Measurements from ENCODE around the gene PTOV1. TPM values are rescaled to one million over a fixed set of nuclear protein-coding genes. Genes with fewer than 3 reads are reported as not detected.

PTOV1 gene
- total and polyA plus RNA-seq, 10 of the 15 experiments (the other 5 are each of a cell fraction or from before 2014, with no cell fraction given): 3.2 to 83.5 (median 22.3) TPM

DNA sequence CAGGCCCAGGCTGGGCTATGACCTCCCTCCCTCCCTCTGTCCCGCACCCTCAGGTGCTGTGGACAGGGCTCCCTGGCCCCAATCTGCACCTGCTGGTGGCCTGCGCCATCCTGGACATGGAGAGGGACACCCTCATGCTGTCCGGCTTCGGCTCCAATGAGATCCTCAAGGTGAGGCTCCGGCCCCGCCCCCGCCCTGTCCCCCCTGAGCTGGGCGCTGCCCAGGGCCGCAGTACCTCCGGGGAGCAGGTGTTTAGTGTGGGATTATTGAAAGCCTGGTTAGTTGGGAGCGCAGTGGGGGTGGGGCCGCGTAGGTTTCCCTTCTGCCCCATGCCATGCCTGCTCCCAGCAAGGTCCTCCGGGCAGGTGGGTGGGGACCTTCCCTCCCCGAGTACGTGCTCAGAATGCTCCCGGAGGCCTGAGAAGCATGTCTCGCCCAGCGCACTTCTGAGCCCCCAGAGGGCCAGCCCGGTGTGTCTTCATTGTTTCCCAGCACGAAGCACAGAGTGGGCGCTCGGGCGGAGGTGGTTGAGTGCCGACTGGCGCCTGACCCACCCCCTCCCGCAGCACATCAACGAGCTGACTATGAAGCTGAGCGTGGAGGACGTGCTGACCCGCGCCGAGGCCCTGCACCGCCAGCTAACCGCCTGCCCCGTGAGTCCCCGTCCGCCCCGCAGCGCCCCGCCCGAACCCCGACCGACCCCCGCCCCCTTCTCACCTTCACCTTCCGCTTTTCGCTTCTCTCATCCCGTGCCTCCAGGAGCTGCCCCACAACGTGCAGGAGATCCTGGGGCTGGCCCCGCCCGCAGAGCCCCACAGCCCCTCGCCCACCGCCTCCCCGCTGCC is 36.9 kb downstream of the PTOV1 start (continued):
- TF ChIP-seq EGR1 (IDR thresholded peaks at IDR 0.05; ENCODE audit: borderline replicate concordance in 1 of 2, low read depth in 2 of 2, low read length in 2 of 2) (peak in 1 of 2 experiments; percentile 3; a peak in 1 of 3 replicates), TARDBP (IDR thresholded peaks at IDR 0.05; ENCODE audit: borderline replicate concordance) (no peak), SMC3 (IDR thresholded peaks at IDR 0.05; ENCODE audit: borderline replicate concordance, low read length) (no peak), CBX3 (IDR thresholded peaks at IDR 0.05; ENCODE audit: borderline replicate concordance, low read depth) (no peak), NFYA (IDR thresholded peaks at IDR 0.05; ENCODE audit: borderline replicate concordance, low read depth, low read length) (no peak), IKZF2 (IDR thresholded peaks at IDR 0.05) (no peak; a peak in 1 of 4 replicates), MEF2B (IDR thresholded peaks at IDR 0.05; ENCODE audit: partially characterized antibody, poor library complexity, severe bottlenecking) (peak; percentile 69), WRNIP1 (IDR thresholded peaks at IDR 0.05; ENCODE audit: borderline replicate concordance, low read depth, low read length) (no peak), HDAC2 (IDR thresholded peaks at IDR 0.05) (no peak), BRCA1 (IDR thresholded peaks at IDR 0.05; ENCODE audit: low read depth, low read length) (no peak), ATF7 (IDR thresholded peaks at IDR 0.05; ENCODE audit: low read depth) (peak; percentile 38), ATF3 (IDR thresholded peaks at IDR 0.05; ENCODE audit: borderline replicate concordance, extremely low read depth, low read depth, low read length) (no peak)
- TF ChIP-seq, protein P1, sequence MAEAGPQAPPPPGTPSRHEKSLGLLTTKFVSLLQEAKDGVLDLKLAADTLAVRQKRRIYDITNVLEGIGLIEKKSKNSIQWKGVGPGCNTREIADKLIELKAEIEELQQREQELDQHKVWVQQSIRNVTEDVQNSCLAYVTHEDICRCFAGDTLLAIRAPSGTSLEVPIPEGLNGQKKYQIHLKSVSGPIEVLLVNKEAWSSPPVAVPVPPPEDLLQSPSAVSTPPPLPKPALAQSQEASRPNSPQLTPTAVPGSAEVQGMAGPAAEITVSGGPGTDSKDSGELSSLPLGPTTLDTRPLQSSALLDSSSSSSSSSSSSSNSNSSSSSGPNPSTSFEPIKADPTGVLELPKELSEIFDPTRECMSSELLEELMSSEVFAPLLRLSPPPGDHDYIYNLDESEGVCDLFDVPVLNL (IDR thresholded peaks at IDR 0.05; ENCODE audit: low read depth, low read length): no peak
- TF ChIP-seq, protein P2, sequence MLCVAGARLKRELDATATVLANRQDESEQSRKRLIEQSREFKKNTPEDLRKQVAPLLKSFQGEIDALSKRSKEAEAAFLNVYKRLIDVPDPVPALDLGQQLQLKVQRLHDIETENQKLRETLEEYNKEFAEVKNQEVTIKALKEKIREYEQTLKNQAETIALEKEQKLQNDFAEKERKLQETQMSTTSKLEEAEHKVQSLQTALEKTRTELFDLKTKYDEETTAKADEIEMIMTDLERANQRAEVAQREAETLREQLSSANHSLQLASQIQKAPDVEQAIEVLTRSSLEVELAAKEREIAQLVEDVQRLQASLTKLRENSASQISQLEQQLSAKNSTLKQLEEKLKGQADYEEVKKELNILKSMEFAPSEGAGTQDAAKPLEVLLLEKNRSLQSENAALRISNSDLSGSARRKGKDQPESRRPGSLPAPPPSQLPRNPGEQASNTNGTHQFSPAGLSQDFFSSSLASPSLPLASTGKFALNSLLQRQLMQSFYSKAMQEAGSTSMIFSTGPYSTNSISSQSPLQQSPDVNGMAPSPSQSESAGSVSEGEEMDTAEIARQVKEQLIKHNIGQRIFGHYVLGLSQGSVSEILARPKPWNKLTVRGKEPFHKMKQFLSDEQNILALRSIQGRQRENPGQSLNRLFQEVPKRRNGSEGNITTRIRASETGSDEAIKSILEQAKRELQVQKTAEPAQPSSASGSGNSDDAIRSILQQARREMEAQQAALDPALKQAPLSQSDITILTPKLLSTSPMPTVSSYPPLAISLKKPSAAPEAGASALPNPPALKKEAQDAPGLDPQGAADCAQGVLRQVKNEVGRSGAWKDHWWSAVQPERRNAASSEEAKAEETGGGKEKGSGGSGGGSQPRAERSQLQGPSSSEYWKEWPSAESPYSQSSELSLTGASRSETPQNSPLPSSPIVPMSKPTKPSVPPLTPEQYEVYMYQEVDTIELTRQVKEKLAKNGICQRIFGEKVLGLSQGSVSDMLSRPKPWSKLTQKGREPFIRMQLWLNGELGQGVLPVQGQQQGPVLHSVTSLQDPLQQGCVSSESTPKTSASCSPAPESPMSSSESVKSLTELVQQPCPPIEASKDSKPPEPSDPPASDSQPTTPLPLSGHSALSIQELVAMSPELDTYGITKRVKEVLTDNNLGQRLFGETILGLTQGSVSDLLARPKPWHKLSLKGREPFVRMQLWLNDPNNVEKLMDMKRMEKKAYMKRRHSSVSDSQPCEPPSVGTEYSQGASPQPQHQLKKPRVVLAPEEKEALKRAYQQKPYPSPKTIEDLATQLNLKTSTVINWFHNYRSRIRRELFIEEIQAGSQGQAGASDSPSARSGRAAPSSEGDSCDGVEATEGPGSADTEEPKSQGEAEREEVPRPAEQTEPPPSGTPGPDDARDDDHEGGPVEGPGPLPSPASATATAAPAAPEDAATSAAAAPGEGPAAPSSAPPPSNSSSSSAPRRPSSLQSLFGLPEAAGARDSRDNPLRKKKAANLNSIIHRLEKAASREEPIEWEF (IDR thresholded peaks at IDR 0.05; ENCODE audit: insufficient replicate concordance, low read depth, low read length): no peak
- TF ChIP-seq, protein P3, sequence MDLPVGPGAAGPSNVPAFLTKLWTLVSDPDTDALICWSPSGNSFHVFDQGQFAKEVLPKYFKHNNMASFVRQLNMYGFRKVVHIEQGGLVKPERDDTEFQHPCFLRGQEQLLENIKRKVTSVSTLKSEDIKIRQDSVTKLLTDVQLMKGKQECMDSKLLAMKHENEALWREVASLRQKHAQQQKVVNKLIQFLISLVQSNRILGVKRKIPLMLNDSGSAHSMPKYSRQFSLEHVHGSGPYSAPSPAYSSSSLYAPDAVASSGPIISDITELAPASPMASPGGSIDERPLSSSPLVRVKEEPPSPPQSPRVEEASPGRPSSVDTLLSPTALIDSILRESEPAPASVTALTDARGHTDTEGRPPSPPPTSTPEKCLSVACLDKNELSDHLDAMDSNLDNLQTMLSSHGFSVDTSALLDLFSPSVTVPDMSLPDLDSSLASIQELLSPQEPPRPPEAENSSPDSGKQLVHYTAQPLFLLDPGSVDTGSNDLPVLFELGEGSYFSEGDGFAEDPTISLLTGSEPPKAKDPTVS (IDR thresholded peaks at IDR 0.05; ENCODE audit: low read depth, low read length): no peak
- TF ChIP-seq, protein P4, sequence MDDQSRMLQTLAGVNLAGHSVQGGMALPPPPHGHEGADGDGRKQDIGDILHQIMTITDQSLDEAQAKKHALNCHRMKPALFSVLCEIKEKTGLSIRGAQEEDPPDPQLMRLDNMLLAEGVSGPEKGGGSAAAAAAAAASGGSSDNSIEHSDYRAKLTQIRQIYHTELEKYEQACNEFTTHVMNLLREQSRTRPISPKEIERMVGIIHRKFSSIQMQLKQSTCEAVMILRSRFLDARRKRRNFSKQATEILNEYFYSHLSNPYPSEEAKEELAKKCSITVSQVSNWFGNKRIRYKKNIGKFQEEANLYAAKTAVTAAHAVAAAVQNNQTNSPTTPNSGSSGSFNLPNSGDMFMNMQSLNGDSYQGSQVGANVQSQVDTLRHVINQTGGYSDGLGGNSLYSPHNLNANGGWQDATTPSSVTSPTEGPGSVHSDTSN (IDR thresholded peaks at IDR 0.05; ENCODE audit: insufficient replicate concordance, low read depth, low read length): no peak
- TF ChIP-seq, protein P5, sequence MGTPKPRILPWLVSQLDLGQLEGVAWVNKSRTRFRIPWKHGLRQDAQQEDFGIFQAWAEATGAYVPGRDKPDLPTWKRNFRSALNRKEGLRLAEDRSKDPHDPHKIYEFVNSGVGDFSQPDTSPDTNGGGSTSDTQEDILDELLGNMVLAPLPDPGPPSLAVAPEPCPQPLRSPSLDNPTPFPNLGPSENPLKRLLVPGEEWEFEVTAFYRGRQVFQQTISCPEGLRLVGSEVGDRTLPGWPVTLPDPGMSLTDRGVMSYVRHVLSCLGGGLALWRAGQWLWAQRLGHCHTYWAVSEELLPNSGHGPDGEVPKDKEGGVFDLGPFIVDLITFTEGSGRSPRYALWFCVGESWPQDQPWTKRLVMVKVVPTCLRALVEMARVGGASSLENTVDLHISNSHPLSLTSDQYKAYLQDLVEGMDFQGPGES (IDR thresholded peaks at IDR 0.05): no peak

Data from GM12878 (cell line).